ENCODE measurements around the gene FOXL2NB.
A peak's percentile ranks its signal among the peaks of the same experiment; 100 is the strongest.

The FOXL2NB gene

GRCh38 chr3:138945709-138946662 lies 1.0 kb upstream of the FOXL2NB start:
- peak in 1 of 5 experiments; percentile 55 for DNase-seq

GRCh38 chr3:138947495-138948121 lies 591 bp downstream of the FOXL2NB start:
- DNase-seq = no peak

- DNase-seq = no peak
Observed at GRCh38 chr3:138948371-138949001, 1.5 kb downstream of the FOXL2NB start.

GRCh38 chr3:138949002-138949418 lies 2.0 kb downstream of the FOXL2NB start:
- DNase-seq = no peak

GRCh38 chr3:138949445-138950005 lies 2.5 kb downstream of the FOXL2NB start:
- no peak for DNase-seq

- DNase-seq = peak in 1 of 5 experiments; percentile 35
Observed at GRCh38 chr3:138950006-138950644, 3.1 kb downstream of the FOXL2NB start.

GRCh38 chr3:138950701-138951100 lies 3.7 kb downstream of the FOXL2NB start:
- no peak for DNase-seq

- no peak for DNase-seq
Observed at GRCh38 chr3:138960417-138960852, 13.4 kb downstream of the FOXL2NB start.

GRCh38 chr3:138962854-138963560 lies 16.0 kb downstream of the FOXL2NB start:
- no peak for DNase-seq

GRCh38 chr3:138964264-138964663 lies 17.2 kb downstream of the FOXL2NB start:
- DNase-seq = no peak

GRCh38 chr3:138964923-138965322 lies 17.9 kb downstream of the FOXL2NB start:
- no peak for DNase-seq

GRCh38 chr3:138971766-138972320 lies 24.8 kb downstream of the FOXL2NB start:
- no peak for DNase-seq

- no peak for DNase-seq
Observed at GRCh38 chr3:138972941-138973340, 25.9 kb downstream of the FOXL2NB start.

- DNase-seq = no peak
Observed at GRCh38 chr3:138974462-138974861, 27.4 kb downstream of the FOXL2NB start.

- no peak for DNase-seq
Observed at GRCh38 chr3:138975351-138975750, 28.3 kb downstream of the FOXL2NB start.

GRCh38 chr3:138976047-138976446 lies 29.0 kb downstream of the FOXL2NB start:
- no peak for DNase-seq

GRCh38 chr3:138984816-138985215 lies 37.8 kb downstream of the FOXL2NB start:
- DNase-seq = no peak

GRCh38 chr3:138985932-138986331 lies 38.9 kb downstream of the FOXL2NB start:
- DNase-seq = no peak

- DNase-seq = no peak
Observed at GRCh38 chr3:138987181-138987580, 40.2 kb downstream of the FOXL2NB start.

- no peak for DNase-seq
Observed at GRCh38 chr3:138995706-138996105, 48.7 kb downstream of the FOXL2NB start.

All from T-helper 2 cell (primary cell).